ENCODE measurements around the gene ZDHHC12. TPM values are rescaled to one million over a fixed set of nuclear protein-coding genes. Genes with fewer than 3 reads are reported as not detected.

Gene ZDHHC12
- total RNA-seq, 3 donors from 2014 or later (not counting 1 experiment from before 2014, with no cell fraction given): 26.1 to 37.1 (median 28.6) TPM

DNA sequence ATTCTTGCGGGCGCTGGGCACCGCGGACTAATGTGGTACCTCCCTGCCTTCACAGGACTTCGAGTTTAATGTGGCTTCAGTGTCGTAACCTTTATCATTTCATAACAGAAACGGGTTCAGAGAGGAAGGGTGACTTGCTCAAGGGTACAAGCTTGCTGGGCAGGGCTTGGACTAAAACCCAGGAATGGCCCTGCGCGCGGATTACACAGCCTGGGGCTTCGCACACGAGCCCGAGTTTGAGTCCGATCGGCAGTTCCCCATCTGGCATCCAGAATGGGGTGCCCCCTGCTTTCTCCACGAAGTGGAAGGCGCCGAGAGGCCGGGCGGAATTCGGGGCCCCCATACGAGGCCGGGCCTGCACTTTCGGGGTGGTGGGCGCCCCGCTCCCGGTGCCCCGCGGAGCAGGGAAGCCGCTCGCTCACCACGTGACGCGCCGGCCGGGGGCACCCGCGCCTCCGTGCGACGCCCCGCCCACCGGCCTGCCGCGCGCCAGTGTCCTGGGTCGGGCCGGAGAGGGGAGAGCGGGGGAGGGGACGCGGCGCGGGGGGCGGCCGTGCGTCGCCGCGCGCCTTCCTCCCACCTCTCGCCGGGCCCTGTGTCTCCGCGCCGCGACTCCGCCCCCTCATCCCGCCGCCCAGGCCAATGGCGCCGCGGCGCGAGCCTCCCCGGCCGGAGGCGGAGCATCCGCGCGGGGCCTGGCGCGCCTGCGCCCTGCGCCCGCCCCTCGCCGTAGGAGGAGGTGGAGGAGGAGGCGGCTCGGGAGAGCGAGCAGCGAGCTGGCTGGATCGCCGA is 35.2 kb downstream of the ZDHHC12 start, which contains the start of gene SET:
Gene SET (plus strand): TSS at position 722 of the 792 bp plus-strand sequence. CDS start 361 bp downstream, outside the sequence.
- Histone ChIP-seq H3K4me3 (ENCODE audit: low read length) (peak within 1 kb of the TSS; percentile 66), H3K27ac (ENCODE audit: low read length) (peak within 1 kb of the TSS; percentile 97), H3K27me3 (ENCODE audit: control insufficient read depth, insufficient read depth, low read length) (no peaks in the 10 kb centered on the region), H3K9me3 (ENCODE audit: control insufficient read depth, insufficient read depth, low read length) (no peaks in the 10 kb centered on the region), H3K4me1 (ENCODE audit: control insufficient read depth, insufficient read depth, low read length) (peaks cover 53% of the 10 kb centered on the region), H3K36me3 (ENCODE audit: control insufficient read depth, insufficient read depth, low read length) (peaks cover 23% of the 10 kb centered on the region)
- TF ChIP-seq, protein P1, sequence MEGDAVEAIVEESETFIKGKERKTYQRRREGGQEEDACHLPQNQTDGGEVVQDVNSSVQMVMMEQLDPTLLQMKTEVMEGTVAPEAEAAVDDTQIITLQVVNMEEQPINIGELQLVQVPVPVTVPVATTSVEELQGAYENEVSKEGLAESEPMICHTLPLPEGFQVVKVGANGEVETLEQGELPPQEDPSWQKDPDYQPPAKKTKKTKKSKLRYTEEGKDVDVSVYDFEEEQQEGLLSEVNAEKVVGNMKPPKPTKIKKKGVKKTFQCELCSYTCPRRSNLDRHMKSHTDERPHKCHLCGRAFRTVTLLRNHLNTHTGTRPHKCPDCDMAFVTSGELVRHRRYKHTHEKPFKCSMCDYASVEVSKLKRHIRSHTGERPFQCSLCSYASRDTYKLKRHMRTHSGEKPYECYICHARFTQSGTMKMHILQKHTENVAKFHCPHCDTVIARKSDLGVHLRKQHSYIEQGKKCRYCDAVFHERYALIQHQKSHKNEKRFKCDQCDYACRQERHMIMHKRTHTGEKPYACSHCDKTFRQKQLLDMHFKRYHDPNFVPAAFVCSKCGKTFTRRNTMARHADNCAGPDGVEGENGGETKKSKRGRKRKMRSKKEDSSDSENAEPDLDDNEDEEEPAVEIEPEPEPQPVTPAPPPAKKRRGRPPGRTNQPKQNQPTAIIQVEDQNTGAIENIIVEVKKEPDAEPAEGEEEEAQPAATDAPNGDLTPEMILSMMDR (IDR thresholded peaks at IDR 0.05): no peak
- Mint-ChIP-seq H3K9me3 (no peaks in the 10 kb centered on the region), H3K36me3 (peaks cover 20% of the 10 kb centered on the region), H3K4me3 (peak within 1 kb of the TSS; percentile 99), H3K27me3 (ENCODE audit: low read depth in 2 of 2) (no peaks in the 10 kb centered on the region), H3K4me1 (peaks cover 62 to 70% of the 10 kb centered on the region in 2 donors), H3K27ac (peak within 1 kb of the TSS; percentile 89 to 96)
- WGBS (ENCODE audit: insufficient coverage): 2% methylated on average over 93 of the region's 93 CpGs
- intact Hi-C loops (cut with micrococcal nuclease): loop anchor here (1.0 kb wide), 1 partner anchor 36 kb away; the partner anchor contains the start of gene ZDHHC12
- ATAC-seq (peak; percentile 77 to 92 (median 84)), DNase-seq (peak; percentile 92 to 97)

DNA sequence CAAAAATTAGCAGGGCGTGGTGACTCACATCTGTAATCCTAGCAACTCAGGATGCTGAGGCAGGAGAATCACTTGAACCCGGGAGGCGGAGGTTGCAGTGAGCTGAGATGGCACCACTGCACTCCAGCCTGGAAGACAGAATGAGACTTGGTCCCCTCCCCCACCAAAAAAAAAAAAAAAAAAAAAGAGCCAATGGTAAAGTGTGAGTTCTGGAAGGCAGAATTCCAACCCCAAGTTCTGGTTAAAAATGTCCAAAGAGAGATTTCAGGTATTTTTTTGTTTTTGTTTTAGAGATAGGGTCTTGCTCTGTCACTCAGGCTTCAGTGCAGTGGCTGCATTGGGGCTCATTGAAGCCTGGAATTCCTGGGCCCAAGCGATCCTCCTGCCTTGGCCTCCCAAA is 36.5 kb downstream of the ZDHHC12 start:
- H3K36me3 Mint-ChIP-seq: peaks cover 10% of the 10 kb centered on the region
- intact Hi-C loops (cut with micrococcal nuclease): loop anchor here (2.0 kb wide), 1 partner anchor 31 kb away; the partner anchor contains the start of gene DYNC2I2
- Histone ChIP-seq H3K36me3 (ENCODE audit: control insufficient read depth, insufficient read depth, low read length) (peaks cover 11% of the 10 kb centered on the region), H3K4me1 (ENCODE audit: control insufficient read depth, insufficient read depth, low read length) (peaks cover 64% of the 10 kb centered on the region), H3K4me3 (ENCODE audit: low read length) (no peak overlapping the region), H3K27ac (ENCODE audit: low read length) (no peak overlapping the region), H3K27me3 (ENCODE audit: control insufficient read depth, insufficient read depth, low read length) (no peaks in the 10 kb centered on the region), H3K9me3 (ENCODE audit: control insufficient read depth, insufficient read depth, low read length) (no peaks in the 10 kb centered on the region)
- H3K4me1 Mint-ChIP-seq: peaks cover 61 to 71% of the 10 kb centered on the region in 2 donors
- H3K4me3 Mint-ChIP-seq: peak overlapping the region; percentile 50
- DNase-seq (no peak), ATAC-seq (no peak)
- peak overlapping the region; percentile 96 to 99 for H3K27ac Mint-ChIP-seq
- 96% methylated on average over 4 of the region's 4 CpGs for WGBS (ENCODE audit: insufficient coverage)
- TF ChIP-seq, protein P1 (IDR thresholded peaks at IDR 0.05): no peak
- H3K27me3 Mint-ChIP-seq (ENCODE audit: low read depth in 2 of 2): no peaks in the 10 kb centered on the region
- no peaks in the 10 kb centered on the region for H3K9me3 Mint-ChIP-seq

DNA sequence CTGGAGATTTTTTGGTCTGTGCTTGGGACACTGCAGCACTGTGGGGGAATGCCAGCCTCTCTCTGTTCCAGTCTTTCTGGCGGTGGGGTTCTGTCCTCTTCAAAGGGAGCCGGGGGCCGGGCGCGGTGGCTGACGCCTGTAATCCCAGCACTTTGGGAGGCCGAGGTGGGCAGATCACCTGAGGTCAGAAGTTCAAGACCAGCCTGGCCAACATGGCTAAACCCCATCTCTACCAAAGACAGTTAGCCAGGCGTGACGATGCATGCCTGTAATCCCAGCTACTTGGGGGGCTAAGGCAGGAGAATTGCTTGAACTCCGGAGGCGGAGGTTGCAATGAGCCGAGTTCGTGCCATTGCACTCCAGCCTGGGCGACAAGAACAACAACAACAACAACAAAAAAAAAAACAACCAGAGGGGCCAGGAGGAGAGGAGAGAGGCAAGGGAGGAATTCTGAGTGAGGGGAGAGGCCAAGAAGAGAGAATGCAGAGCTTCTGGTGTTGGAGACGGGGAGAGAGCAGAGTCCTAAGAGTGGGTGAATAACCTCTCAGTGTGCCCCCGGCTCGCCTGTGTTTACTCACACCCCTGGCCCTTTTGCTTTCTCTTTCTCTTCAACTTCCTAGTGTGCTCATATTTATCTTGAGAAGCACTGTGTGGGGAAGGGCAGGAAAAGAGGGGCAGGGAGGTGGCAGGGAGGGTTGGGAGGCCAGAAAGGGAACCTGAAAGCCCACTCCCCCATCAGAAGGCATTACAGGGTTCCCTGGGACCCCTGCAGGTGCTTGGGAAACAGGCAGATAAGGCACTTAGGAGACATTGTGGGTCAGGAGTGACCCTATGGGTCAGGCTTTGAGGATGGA is 38.1 kb downstream of the ZDHHC12 start:
- Mint-ChIP-seq H3K27ac (peak overlapping the region; percentile 96 to 99), H3K27me3 (ENCODE audit: low read depth in 2 of 2) (no peaks in the 10 kb centered on the region), H3K4me3 (peak overlapping the region; percentile 94), H3K4me1 (peaks cover 51 to 58% of the 10 kb centered on the region in 2 donors), H3K9me3 (no peaks in the 10 kb centered on the region), H3K36me3 (no peaks in the 10 kb centered on the region)
- peaks cover 68% of the 10 kb centered on the region for H3K4me1 ChIP-seq (ENCODE audit: control insufficient read depth, insufficient read depth, low read length)
- H3K36me3 ChIP-seq (ENCODE audit: control insufficient read depth, insufficient read depth, low read length): no peaks in the 10 kb centered on the region
- no peaks in the 10 kb centered on the region for H3K9me3 ChIP-seq (ENCODE audit: control insufficient read depth, insufficient read depth, low read length)
- H3K27me3 ChIP-seq (ENCODE audit: control insufficient read depth, insufficient read depth, low read length): no peaks in the 10 kb centered on the region
- peak overlapping the region; percentile 40 for H3K4me3 ChIP-seq (ENCODE audit: low read length)
- 46% methylated on average over 13 of the region's 17 CpGs for WGBS (ENCODE audit: insufficient coverage)
- TF ChIP-seq, protein P1 (IDR thresholded peaks at IDR 0.05): no peak
- intact Hi-C loops (cut with micrococcal nuclease): loop anchor here (2.0 kb wide), 1 partner anchor 29 kb away; the partner anchor contains the start of gene DYNC2I2
- ATAC-seq: peak; percentile 24 to 52 (median 44)
- peak; percentile 51 to 73 for DNase-seq
- peak overlapping the region; percentile 92 for H3K27ac ChIP-seq (ENCODE audit: low read length)
